Measurements from ENCODE around the gene VCX3A.
"Not testable (repeated sequence)": the region's sequence is repeated elsewhere in the genome, so short reads cannot be mapped to it uniquely, and the experiment has no call there.

The VCX3A gene

GRCh38 chrX:6535018-6535417 is at the start of gene VCX3A:
TSS of gene VCX3A (minus strand) at chrX:6535118. CDS start at chrX:6534497, 621 bp downstream.
- DNase-seq (ENCODE audit: low read depth, low spot score); POLR2A ChIA-PET; H3K4me3 ChIP-seq (ENCODE audit: low read depth, low read length); CTCF ChIA-PET: not testable (repeated sequence)

GRCh38 chrX:6574762-6575161 is 39.8 kb upstream of the VCX3A start:
- no peak for TF ChIP-seq CTCF (IDR thresholded peaks at IDR 0.05; ENCODE audit: insufficient read depth, low read length, missing control alignments)
- H3K4me3 ChIP-seq (ENCODE audit: low read depth, low read length), result no peak overlapping the region
- POLR2A ChIA-PET, result no interaction called here
- no peak for DNase-seq (ENCODE audit: low read depth, low spot score)
- CTCF ChIA-PET, result no interaction called here

- no peak for TF ChIP-seq CTCF (IDR thresholded peaks at IDR 0.05; ENCODE audit: insufficient read depth, low read length, missing control alignments)
- DNase-seq (ENCODE audit: low read depth, low spot score), result no peak
- CTCF ChIA-PET, result no interaction called here
- no peak overlapping the region for H3K4me3 ChIP-seq (ENCODE audit: low read depth, low read length)
- POLR2A ChIA-PET, result no interaction called here
Measured at GRCh38 chrX:6568031-6568430, 33.1 kb upstream of the VCX3A start.

- no peak for TF ChIP-seq CTCF (IDR thresholded peaks at IDR 0.05; ENCODE audit: insufficient read depth, low read length, missing control alignments)
- H3K4me3 ChIP-seq (ENCODE audit: low read depth, low read length), result no peak overlapping the region
- ChIA-PET CTCF (no interaction called here), POLR2A (no interaction called here)
- DNase-seq (ENCODE audit: low read depth, low spot score), result no peak
Measured at GRCh38 chrX:6558979-6559378, 24.1 kb upstream of the VCX3A start.

- DNase-seq (ENCODE audit: low read depth, low spot score), result no peak
- no peak for TF ChIP-seq CTCF (IDR thresholded peaks at IDR 0.05; ENCODE audit: insufficient read depth, low read length, missing control alignments)
- CTCF ChIA-PET, result no interaction called here
- POLR2A ChIA-PET, result no interaction called here
- no peak overlapping the region for H3K4me3 ChIP-seq (ENCODE audit: low read depth, low read length)
Measured at GRCh38 chrX:6557690-6558089, 22.8 kb upstream of the VCX3A start.

GRCh38 chrX:6550999-6551398 is 16.1 kb upstream of the VCX3A start:
- ChIA-PET CTCF (no interaction called here), POLR2A (no interaction called here)
- no peak overlapping the region for H3K4me3 ChIP-seq (ENCODE audit: low read depth, low read length)
- TF ChIP-seq CTCF (IDR thresholded peaks at IDR 0.05; ENCODE audit: insufficient read depth, low read length, missing control alignments), result no peak
- no peak for DNase-seq (ENCODE audit: low read depth, low spot score)

- ChIA-PET POLR2A (no interaction called here), CTCF (no interaction called here)
- no peak overlapping the region for H3K4me3 ChIP-seq (ENCODE audit: low read depth, low read length)
- no peak for DNase-seq (ENCODE audit: low read depth, low spot score)
- no peak for TF ChIP-seq CTCF (IDR thresholded peaks at IDR 0.05; ENCODE audit: insufficient read depth, low read length, missing control alignments)
Measured at GRCh38 chrX:6545712-6546111, 10.8 kb upstream of the VCX3A start.

Data from AG04449 (cell line).